ENCODE measurements around the gene FTO. TPM values are rescaled to one million over a fixed set of nuclear protein-coding genes. Genes with fewer than 3 reads are reported as not detected.

Gene FTO
- total and polyA plus RNA-seq, 2 of the 8 experiments (the other 6 are each of a cell fraction or from before 2014, with no cell fraction given) = 34.5 to 59.8 TPM

DNA sequence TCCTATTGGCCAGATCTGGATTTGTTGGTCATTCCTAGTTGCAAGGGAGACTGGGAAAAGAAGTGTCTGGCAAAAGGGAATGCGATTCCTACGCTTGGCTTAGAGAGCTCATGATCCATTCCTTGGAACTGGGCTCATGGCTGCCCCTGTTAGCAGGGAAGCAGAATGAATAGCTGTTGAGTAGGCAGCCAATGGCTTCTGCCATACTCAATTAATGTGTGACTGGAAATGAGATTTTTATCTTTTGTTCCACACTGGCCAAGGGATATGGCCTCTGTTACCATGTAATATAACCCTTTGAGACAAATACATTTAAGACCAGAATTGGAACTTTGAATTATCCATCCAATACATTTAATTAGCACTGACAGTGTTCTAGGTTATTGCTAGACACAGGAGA is 31.0 kb downstream of the FTO start:
- H3K18ac ChIP-seq (ENCODE audit: extremely low read depth, low read length) = no peak overlapping the region
- no peak overlapping the region for H4K8ac ChIP-seq (ENCODE audit: extremely low read depth, insufficient read depth, low read length)
- no peak overlapping the region for H2BK5ac ChIP-seq (ENCODE audit: low read depth, low read length)
- no peaks in the 10 kb centered on the region for H3K79me1 ChIP-seq (ENCODE audit: low read depth, low read length)
- ChIA-PET CTCF (ENCODE audit: partially characterized antibody) (interaction anchor here (2.1 kb wide), 1 partner anchor 9 kb away, joined by 13 read pairs; no protein-coding TSS in a partner anchor), POLR2A (ENCODE audit: partially characterized antibody) (no interaction called here)
- no peaks in the 10 kb centered on the region for H3K23me2 ChIP-seq (ENCODE audit: low read depth, low read length)
- no peak overlapping the region for H2BK20ac ChIP-seq (ENCODE audit: low read length)
- H3K4me1 ChIP-seq (replicated peaks in 1 of 4; ENCODE audit: control insufficient read depth in 3 of 4, insufficient read depth in 4 of 4, low read length in 3 of 4) = no peaks in the 10 kb centered on the region
- peaks cover 0 to 6% of the 10 kb centered on the region in 2 experiments; a peak in 2 of 4 replicates for H3K79me2 ChIP-seq (ENCODE audit: control insufficient read depth in 1 of 2, insufficient read depth in 2 of 2, low read length in 2 of 2)
- no peak overlapping the region for H4K5ac ChIP-seq (ENCODE audit: insufficient read length, low read depth, low read length)
- H3K9ac ChIP-seq (replicated peaks in 1 of 4; ENCODE audit: extremely low read depth in 1 of 4, low read depth in 3 of 4, low read length in 3 of 4) = no peak overlapping the region
- H3K4me2 ChIP-seq (ENCODE audit: insufficient read depth in 1 of 2, low read depth in 2 of 2, low read length in 2 of 2) = no peak overlapping the region
- H3K36me3 ChIP-seq (ENCODE audit: control insufficient read depth in 2 of 4, insufficient read depth in 4 of 4, low read length in 3 of 4) = no peaks in the 10 kb centered on the region
- H2AK5ac ChIP-seq (ENCODE audit: low read depth, low read length) = no peak overlapping the region
- H3K56ac ChIP-seq (replicated peaks; ENCODE audit: insufficient read length, low read depth, low read length) = no peak overlapping the region
- H3K23ac ChIP-seq (ENCODE audit: insufficient read length) = no peak overlapping the region
- no peak overlapping the region for H2BK15ac ChIP-seq (ENCODE audit: low read length)
- no peak overlapping the region for H3K4ac ChIP-seq (replicated peaks; ENCODE audit: insufficient read length, low read depth, low read length)
- H3K27me3 ChIP-seq (replicated peaks in 1 of 4; ENCODE audit: control insufficient read depth in 3 of 4, extremely low read depth in 1 of 4, insufficient read depth in 3 of 4, low read length in 3 of 4) = no peaks in the 10 kb centered on the region
- H2AFZ ChIP-seq (ENCODE audit: low read length) = no peak overlapping the region
- no peaks in the 10 kb centered on the region for H4K20me1 ChIP-seq (replicated peaks in 1 of 2; ENCODE audit: control insufficient read depth in 1 of 2, insufficient read depth in 2 of 2, low read length in 2 of 2)
- TF ChIP-seq TAF7 (optimal IDR thresholded peaks at IDR 0.05; ENCODE audit: borderline replicate concordance, low read depth, low read length) = no peak
- TF ChIP-seq CBX5 (IDR thresholded peaks at IDR 0.05; ENCODE audit: low read depth, low read length) = no peak
- TF ChIP-seq TBP (IDR thresholded peaks at IDR 0.05; ENCODE audit: low read depth, low read length) = no peak
- no peak for TF ChIP-seq NRF1 (IDR thresholded peaks at IDR 0.05; ENCODE audit: low read depth, low read length)
- no peak for TF ChIP-seq BACH1 (IDR thresholded peaks at IDR 0.05; ENCODE audit: low read length)
- TF ChIP-seq BCL11A (IDR thresholded peaks at IDR 0.05; ENCODE audit: low read depth in 2 of 2, low read length in 2 of 2) = no peak
- DNase-seq (ENCODE audit: low read depth in 1 of 2, low spot score in 2 of 2) (no peak), FAIRE-seq (no peak)
- WGBS, 2 experiments (ENCODE audit: extremely low coverage in 1 of 2, insufficient coverage in 1 of 2, insufficient read length in 1 of 2, insufficient replicate concordance in 2 of 2, low coverage in 1 of 2, low lambda C conversion rate in 2 of 2, missing lambda C conversion rate in 1 of 2) = 96% methylated on average over 2 of the region's 2 CpGs; no CpG with 5 or more reads in 1 of the 2 experiments
- no peaks in the 10 kb centered on the region for H3K9me3 ChIP-seq (ENCODE audit: insufficient read depth in 2 of 2, low read depth in 1 of 2, low read length in 1 of 2)
- H3K14ac ChIP-seq (ENCODE audit: insufficient read length) = no peak overlapping the region
- H3K27ac ChIP-seq (ENCODE audit: low read depth, low read length) = no peak overlapping the region
- H3K4me3 ChIP-seq (ENCODE audit: extremely low read depth in 1 of 4, insufficient read depth in 2 of 4, low read depth in 3 of 4, low read length in 4 of 4) = no peak overlapping the region
- no peak overlapping the region for H4K91ac ChIP-seq (replicated peaks; ENCODE audit: insufficient read length, low read length)
- H2BK12ac ChIP-seq (ENCODE audit: low read depth, low read length) = no peak overlapping the region
- no peak overlapping the region for H2BK120ac ChIP-seq (replicated peaks; ENCODE audit: low read depth, low read length)

Measured in H1 (cell line).